B cell (primary cell): ENCODE measurements around the gene TRPC3. TPM values are rescaled to one million over a fixed set of nuclear protein-coding genes. Genes with fewer than 3 reads are reported as not detected.

Experiments used
- ATAC-seq: fragments of 200-7000 bp; cut with Tn5 transposase; one replicate; pipeline ENCODE4 v1.10.0; 2021; ENCODE audit warnings: low read depth, mild to moderate bottlenecking, moderate number of reproducible peaks, moderate library complexity
- CTCF ChIA-PET: fragments of 350-600 bp; sonication (Branson Sonifier 250); formaldehyde crosslinking; loops from one replicate; lab custom pipeline; 2021; ENCODE audit warnings: antibody characterized with exemption, inconsistent platforms; lab: Charles Lee
- POLR2A ChIA-PET: fragments of 350-600 bp; sonication (Branson Sonifier 250); formaldehyde crosslinking; loops from one replicate; lab custom pipeline; 2021; ENCODE audit warnings: antibody characterized with exemption; lab: Charles Lee
- DNase-seq: peaks from one replicate; pipeline ENCODE4 v3.0.0; 2013
- H2AFZ ChIP-seq: 2 replicates; pipeline ENCODE4 v1.6.1; 2012; ENCODE audit warnings: mild to moderate bottlenecking, low read depth, low read length; ENCODE audit not compliant: insufficient read depth, poor library complexity, severe bottlenecking
- H3K27ac ChIP-seq, 2 donors: 1 replicate in 1 of 2; 2 replicates in 1 of 2; pipeline ENCODE4 v1.5.1; 2012 to 2013; ENCODE audit warnings: low read length in 2 of 2, mild to moderate bottlenecking in 2 of 2, moderate library complexity in 1 of 2
- H3K27me3 ChIP-seq, 4 experiments: fragments of 200-600 bp in 1 of 4; sonication (generic) in 1 of 4; replicated peaks in 1 of 4; 1 replicate in 2 of 4; 2 replicates in 2 of 4; pipeline versions ENCODE4 v1.6.1 to v1.7.0; 2013 to 2016; ENCODE audit warnings: low read length in 3 of 4, mild to moderate bottlenecking in 2 of 4, mixed read lengths in 1 of 4, moderate library complexity in 1 of 4; ENCODE audit not compliant: insufficient read depth in 4 of 4, control insufficient read depth in 3 of 4; ENCODE audit errors: control extremely low read depth in 1 of 4
- H3K36me3 ChIP-seq, 2 experiments: replicated peaks in 1 of 2; 1 replicate in 1 of 2; 2 replicates in 1 of 2; pipeline versions ENCODE4 v1.6.1 to v1.7.1; 2013; ENCODE audit warnings: low read length in 1 of 2; ENCODE audit not compliant: insufficient read depth in 2 of 2, control insufficient read depth in 1 of 2; ENCODE audit errors: control extremely low read depth in 1 of 2, extremely low read depth in 1 of 2
- H3K4me1 ChIP-seq, 2 donors: fragments of 200-600 bp in 1 of 2; sonication (generic) in 1 of 2; 1 replicate in 1 of 2; 2 replicates in 1 of 2; pipeline versions ENCODE4 v1.5.1 to v1.6.1; 2013 to 2017; ENCODE audit warnings: low read length in 2 of 2; ENCODE audit not compliant: control insufficient read depth in 2 of 2, insufficient read depth in 2 of 2
- H3K4me2 ChIP-seq: replicated peaks from 2 replicates; pipeline ENCODE3; 2012; ENCODE audit warnings: mild to moderate bottlenecking, low read depth, low read length; ENCODE audit not compliant: poor library complexity, severe bottlenecking
- H3K4me3 ChIP-seq, 5 experiments: fragments of 200-600 bp in 1 of 5; sonication (generic) in 1 of 5; 1 replicate in 3 of 5; 2 replicates in 2 of 5; pipeline versions ENCODE4 v1.5.1 to v1.7.0; 2011 to 2016; ENCODE audit warnings: low read length in 4 of 5, mild to moderate bottlenecking in 4 of 5, low read depth in 2 of 5, control low read depth in 1 of 5, moderate library complexity in 1 of 5; ENCODE audit not compliant: insufficient read depth in 1 of 5; ENCODE audit errors: control extremely low read depth in 1 of 5, extremely low read depth in 1 of 5
- H3K79me2 ChIP-seq: fragments of 200-600 bp; sonication (generic); one replicate; pipeline ENCODE4 v1.6.0; 2016; ENCODE audit warnings: low read length; ENCODE audit not compliant: control insufficient read depth, insufficient read depth
- H3K9ac ChIP-seq: fragments of 200-600 bp; sonication (generic); 2 replicates; pipeline ENCODE4 v1.6.1; 2017; ENCODE audit warnings: mild to moderate bottlenecking, low read length, moderate library complexity
- H3K9me3 ChIP-seq, 3 donors: one replicate each; pipeline versions ENCODE4 v1.6.1 to v1.7.1; 2013; ENCODE audit warnings: low read length in 2 of 3; ENCODE audit not compliant: control insufficient read depth in 2 of 3, insufficient read depth in 1 of 3; ENCODE audit errors: control extremely low read depth in 1 of 3
- H4K20me1 ChIP-seq: 2 replicates; pipeline ENCODE4 v1.6.0; 2012; ENCODE audit warnings: mild to moderate bottlenecking, low read length; ENCODE audit not compliant: insufficient read depth, control insufficient read depth, poor library complexity, severe bottlenecking
- H3K27ac Mint-ChIP-seq: one replicate; pipeline ENCODE4 v1.8.0; 2021; ENCODE audit warnings: mixed read lengths
- H3K27me3 Mint-ChIP-seq: one replicate; pipeline ENCODE4 v1.8.0; 2021; ENCODE audit warnings: mixed read lengths
- H3K4me1 Mint-ChIP-seq: one replicate; pipeline ENCODE4 v1.8.0; 2021; ENCODE audit warnings: mixed read lengths
- H3K4me3 Mint-ChIP-seq: one replicate; pipeline ENCODE4 v1.8.0; 2021; ENCODE audit warnings: mixed read lengths
- H3K9me3 Mint-ChIP-seq: one replicate; pipeline ENCODE4 v1.8.0; 2022; ENCODE audit warnings: mixed read lengths; ENCODE audit not compliant: insufficient read depth
- CTCF ChIP-seq: fragments of 200-600 bp; IDR thresholded peaks from one replicate; pipeline ENCODE4 v1.8.0; 2022; ENCODE audit warnings: antibody characterized with exemption, mild to moderate bottlenecking
- EZH2 ChIP-seq: IDR thresholded peaks from 2 replicates; pipeline ENCODE4 v1.6.1; 2012; ENCODE audit warnings: borderline replicate concordance, low read depth, mild to moderate bottlenecking, moderate library complexity, low read length; ENCODE audit not compliant: insufficient read depth, poor library complexity, severe bottlenecking
- WGBS: methylation state at CpG from one replicate; pipeline ENCODE4 v1.1.5; 2013; ENCODE audit warnings: missing lambda C conversion rate; ENCODE audit not compliant: insufficient coverage; 5-methylcytosine and 5-hydroxymethylcytosine counted together
- intact Hi-C: fragments of 100-400 bp; cut with micrococcal nuclease; formaldehyde crosslinking; loops from one replicate; pipeline ENCODE4 v1.10.0; 2022
- polyA plus RNA-seq: library from polyadenylated mRNA; depleted of rRNA; stranded (reverse); fragments of >200 nt; gene quantifications from 2 replicates; pipeline ENCODE4 v1.2.3, GENCODE V29; 2012
- total RNA-seq, 2 donors: library from RNA; stranded (reverse); fragments of 120-200 nt in 1 of 2; gene quantifications; 1 replicate in 1 of 2; 2 replicates in 1 of 2; pipeline versions ENCODE4 v1.2.3 to v1.2.4, GENCODE V29; 2013 to 2022

TRPC3 gene
- total and polyA plus RNA-seq, 2 donors (not counting 1 experiment from before 2014, with no cell fraction given): not detected

GRCh38 chr4:121980643-121981042 lies 28.8 kb upstream of the TRPC3 start:
- Mint-ChIP-seq H3K27ac (no peak overlapping the region), H3K27me3 (peaks cover 6% of the 10 kb centered on the region), H3K9me3 (no peaks in the 10 kb centered on the region), H3K4me3 (no peak overlapping the region), H3K4me1 (peaks cover 18% of the 10 kb centered on the region)
- CTCF ChIA-PET: interaction anchor here (0.8 to 1.6 kb wide), 2 partner anchors 18 to 31 kb away, joined by 3 read pairs; no protein-coding TSS in a partner anchor
- intact Hi-C loops: no loop called here
- H3K9ac ChIP-seq: no peak overlapping the region
- no peak overlapping the region for H2AFZ ChIP-seq
- H3K4me3 ChIP-seq: no peak overlapping the region
- DNase-seq (no peak), ATAC-seq (no peak)
- no peaks in the 10 kb centered on the region for H3K36me3 ChIP-seq
- no peaks in the 10 kb centered on the region for H3K9me3 ChIP-seq
- TF ChIP-seq CTCF (no peak), EZH2 (no peak)
- no peak overlapping the region for H3K27ac ChIP-seq
- no peaks in the 10 kb centered on the region for H3K79me2 ChIP-seq
- 100% methylated on average over 3 of the region's 3 CpGs for WGBS
- peaks cover 9 to 19% of the 10 kb centered on the region in 2 donors for H3K4me1 ChIP-seq
- H4K20me1 ChIP-seq: no peaks in the 10 kb centered on the region
- peaks cover 0 to 1% (median 0%) of the 10 kb centered on the region in 4 experiments for H3K27me3 ChIP-seq
- POLR2A ChIA-PET: no interaction called here
- H3K4me2 ChIP-seq: no peak overlapping the region

- H2AFZ ChIP-seq: peak overlapping the region; percentile 60
These were observed 26.3 kb upstream of the TRPC3 start for GRCh38 chr4:121978172-121978516.

More at GRCh38 chr4:121978172-121978516, 26.3 kb upstream of the TRPC3 start:
- CTCF ChIA-PET: no interaction called here
- DNase-seq (no peak), ATAC-seq (peak; percentile 43)
- peaks cover 0 to 3% (median 1%) of the 10 kb centered on the region in 4 experiments for H3K27me3 ChIP-seq
- no peaks in the 10 kb centered on the region for H3K9me3 ChIP-seq
- peaks cover 9 to 19% of the 10 kb centered on the region in 2 donors for H3K4me1 ChIP-seq
- peak overlapping the region; percentile 61 for H3K4me2 ChIP-seq
- H4K20me1 ChIP-seq: no peaks in the 10 kb centered on the region
- H3K79me2 ChIP-seq: no peaks in the 10 kb centered on the region
- 22% methylated on average over 1 of the region's 2 CpGs for WGBS
- POLR2A ChIA-PET: no interaction called here
- H3K4me1 Mint-ChIP-seq: peaks cover 18% of the 10 kb centered on the region
- no peaks in the 10 kb centered on the region for H3K9me3 Mint-ChIP-seq
- H3K27ac Mint-ChIP-seq: peak overlapping the region; percentile 28
- H3K27me3 Mint-ChIP-seq: peaks cover 5% of the 10 kb centered on the region
- peak overlapping the region; percentile 35 for H3K9ac ChIP-seq
- H3K27ac ChIP-seq: peak overlapping the region in 1 of 2 donors; percentile 17
- TF ChIP-seq EZH2 (no peak), CTCF (no peak)
- no peaks in the 10 kb centered on the region for H3K36me3 ChIP-seq
- intact Hi-C loops: loop anchor here (10.0 kb wide), 1 partner anchor 177 kb away; the partner anchor contains the start of gene BLTP1
- peak overlapping the region in 1 of 5 experiments; percentile 34 for H3K4me3 ChIP-seq
- H3K4me3 Mint-ChIP-seq: peak overlapping the region; percentile 49
